SU-DHL-6 (cell line): ENCODE measurements around the gene CYTL1.

ENCODE experiments used
- EZH2phosphoT487 ChIP-seq: fragments of 200-600 bp; sonication (generic), shearing (Covaris generic); conservative IDR thresholded peaks from 2 replicates; pipeline ENCODE4 v1.6.1; 2018; ENCODE audit warnings: mild to moderate bottlenecking, antibody characterized with exemption, low read length, moderate library complexity, mixed read lengths
- TF ChIP-seq, protein P1 (sequence below): fragments of 200-600 bp; sonication (generic); IDR thresholded peaks from one replicate; pipeline ENCODE4 v1.5.1; 2017; ENCODE audit warnings: antibody characterized with exemption, mild to moderate bottlenecking, low read length, moderate library complexity; ENCODE audit not compliant: insufficient read depth, poor library complexity, severe bottlenecking

DNA sequence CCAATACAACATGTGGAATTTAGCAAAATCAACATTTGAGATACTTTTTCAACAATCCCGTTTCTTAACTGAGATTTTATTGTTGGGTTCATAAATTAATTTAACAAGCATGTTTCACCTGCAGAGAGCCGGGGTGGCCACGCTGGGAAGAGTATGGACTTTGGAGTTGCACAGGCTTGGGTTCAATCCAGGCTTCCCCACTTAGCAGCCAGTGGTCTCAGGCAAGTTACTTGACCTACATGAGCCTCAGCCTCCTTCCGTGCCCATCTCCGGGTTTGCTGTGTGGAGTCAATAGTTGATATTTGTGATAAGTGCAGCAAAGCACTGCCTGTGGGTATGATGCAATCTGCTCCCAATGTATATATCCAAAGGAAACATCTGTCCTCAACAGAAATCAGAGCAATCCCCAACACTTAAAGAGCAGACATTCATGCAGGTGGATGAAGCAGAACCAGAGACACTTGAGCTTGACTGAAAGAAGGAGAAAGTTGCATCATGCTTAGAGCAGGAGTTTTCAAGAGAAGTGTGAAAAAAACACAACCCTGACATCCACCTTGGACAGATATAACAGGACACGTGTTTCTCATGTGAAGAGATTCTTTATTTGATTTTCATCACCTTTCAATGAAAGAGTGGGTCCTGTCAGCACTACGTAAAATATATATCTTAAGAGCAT, 5.1 kb downstream of the CYTL1 start:
- TF ChIP-seq, protein P1, sequence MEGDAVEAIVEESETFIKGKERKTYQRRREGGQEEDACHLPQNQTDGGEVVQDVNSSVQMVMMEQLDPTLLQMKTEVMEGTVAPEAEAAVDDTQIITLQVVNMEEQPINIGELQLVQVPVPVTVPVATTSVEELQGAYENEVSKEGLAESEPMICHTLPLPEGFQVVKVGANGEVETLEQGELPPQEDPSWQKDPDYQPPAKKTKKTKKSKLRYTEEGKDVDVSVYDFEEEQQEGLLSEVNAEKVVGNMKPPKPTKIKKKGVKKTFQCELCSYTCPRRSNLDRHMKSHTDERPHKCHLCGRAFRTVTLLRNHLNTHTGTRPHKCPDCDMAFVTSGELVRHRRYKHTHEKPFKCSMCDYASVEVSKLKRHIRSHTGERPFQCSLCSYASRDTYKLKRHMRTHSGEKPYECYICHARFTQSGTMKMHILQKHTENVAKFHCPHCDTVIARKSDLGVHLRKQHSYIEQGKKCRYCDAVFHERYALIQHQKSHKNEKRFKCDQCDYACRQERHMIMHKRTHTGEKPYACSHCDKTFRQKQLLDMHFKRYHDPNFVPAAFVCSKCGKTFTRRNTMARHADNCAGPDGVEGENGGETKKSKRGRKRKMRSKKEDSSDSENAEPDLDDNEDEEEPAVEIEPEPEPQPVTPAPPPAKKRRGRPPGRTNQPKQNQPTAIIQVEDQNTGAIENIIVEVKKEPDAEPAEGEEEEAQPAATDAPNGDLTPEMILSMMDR, result no peak
- no peak for TF ChIP-seq EZH2phosphoT487
